T-cell (primary cell): ENCODE measurements around the gene GRID2. TPM values are rescaled to one million over a fixed set of nuclear protein-coding genes. Genes with fewer than 3 reads are reported as not detected.

ENCODE experiments used
- ATAC-seq, 4 experiments: fragments of 200-7000 bp in 3 of 4; fragments of 150-1000 bp in 1 of 4; cut with Tn5 transposase; replicated peaks in 1 of 4; 1 replicate in 3 of 4; 2 replicates in 1 of 4; pipeline ENCODE4 v1.10.0; 2021; ENCODE audit warnings: moderate library complexity in 3 of 4, mild to moderate bottlenecking in 2 of 4, moderate number of reproducible peaks in 1 of 4
- CTCF ChIA-PET, 2 donors: fragments of 300-600 bp; sonication (Branson Sonifier 250); formaldehyde crosslinking; loops; one replicate each; lab custom pipeline; 2022; ENCODE audit warnings: antibody characterized with exemption in 2 of 2; lab: Charles Lee
- POLR2A ChIA-PET, 2 donors: fragments of 300-600 bp; sonication (Branson Sonifier 250); formaldehyde crosslinking; loops; one replicate each; lab custom pipeline; 2022; ENCODE audit warnings: antibody characterized with exemption in 2 of 2; lab: Charles Lee
- DNase-seq, 35 experiments: peaks; one replicate each; pipeline versions ENCODE4 v3.0.0 to v3.0.0-alpha.2; 2013 to 2023
- H3K27ac ChIP-seq: one replicate; pipeline ENCODE4 v1.5.1; 2013; ENCODE audit warnings: low read length
- H3K27me3 ChIP-seq, 2 experiments: replicated peaks in 1 of 2; 1 replicate in 1 of 2; 2 replicates in 1 of 2; pipeline versions ENCODE4 v1.6.1 to v1.7.0; 2013; ENCODE audit warnings: low read length in 1 of 2, mixed read lengths in 1 of 2; ENCODE audit not compliant: control insufficient read depth in 2 of 2, insufficient read depth in 2 of 2; ENCODE audit errors: extremely low read depth in 1 of 2
- H3K36me3 ChIP-seq, 2 donors: 1 replicate in 1 of 2; 2 replicates in 1 of 2; pipeline versions ENCODE4 v1.6.1 to v1.7.0; 2013; ENCODE audit warnings: low read length in 1 of 2; ENCODE audit not compliant: control insufficient read depth in 2 of 2, insufficient read depth in 1 of 2; ENCODE audit errors: extremely low read depth in 1 of 2
- H3K4me1 ChIP-seq, 2 experiments: 1 replicate in 1 of 2; 2 replicates in 1 of 2; pipeline versions ENCODE4 v1.6.1 to v1.7.0; 2013; ENCODE audit warnings: low read length in 2 of 2, mixed read lengths in 1 of 2; ENCODE audit not compliant: insufficient read depth in 2 of 2, control insufficient read depth in 1 of 2; ENCODE audit errors: extremely low read depth in 1 of 2
- H3K4me3 ChIP-seq, 2 donors: 1 replicate in 1 of 2; 2 replicates in 1 of 2; pipeline versions ENCODE4 v1.5.1 to v1.7.0; 2013; ENCODE audit warnings: mild to moderate bottlenecking in 2 of 2, low read length in 1 of 2, moderate library complexity in 1 of 2; ENCODE audit not compliant: control insufficient read depth in 1 of 2; ENCODE audit errors: extremely low read depth in 1 of 2
- H3K9me3 ChIP-seq: 2 replicates; pipeline ENCODE4 v1.7.0; 2013
- H3K27ac Mint-ChIP-seq, 2 donors: one replicate each; pipeline ENCODE4 v1.8.0; 2020 to 2021; ENCODE audit warnings: mild to moderate bottlenecking in 2 of 2, mixed read lengths in 2 of 2
- H3K27me3 Mint-ChIP-seq, 2 donors: one replicate each; pipeline ENCODE4 v1.8.0; 2021 to 2022; ENCODE audit warnings: mixed read lengths in 2 of 2
- H3K36me3 Mint-ChIP-seq: one replicate; pipeline ENCODE4 v1.8.0; 2021; ENCODE audit warnings: mixed read lengths
- H3K4me1 Mint-ChIP-seq, 3 donors: one replicate each; pipeline ENCODE4 v1.8.0; 2020 to 2022; ENCODE audit warnings: mixed read lengths in 3 of 3, mild to moderate bottlenecking in 1 of 3
- H3K4me3 Mint-ChIP-seq, 3 donors: one replicate each; pipeline ENCODE4 v1.8.0; 2020 to 2022; ENCODE audit warnings: mild to moderate bottlenecking in 3 of 3, mixed read lengths in 3 of 3, moderate library complexity in 3 of 3
- H3K9me3 Mint-ChIP-seq, 3 donors: one replicate each; pipeline ENCODE4 v1.8.0; 2020 to 2022; ENCODE audit warnings: mixed read lengths in 3 of 3
- WGBS: methylation state at CpG from one replicate; pipeline ENCODE4 v1.1.5; 2013; ENCODE audit warnings: missing lambda C conversion rate; ENCODE audit not compliant: insufficient coverage; 5-methylcytosine and 5-hydroxymethylcytosine counted together
- total RNA-seq, 35 experiments: library from RNA in 6 of 35; stranded (reverse) in 6 of 35; fragments of 120-200 nt in 1 of 35; gene quantifications; one replicate each; pipeline versions ENCODE4 v1.2.1 to v1.2.4 and lab custom pipeline; 2013 to 2026

GRID2 gene
- total RNA-seq, 5 donors from 2014 or later (not counting 1 experiment from before 2014, with no cell fraction given) = 0.13 to 0.18 TPM; not detected in 3

DNA sequence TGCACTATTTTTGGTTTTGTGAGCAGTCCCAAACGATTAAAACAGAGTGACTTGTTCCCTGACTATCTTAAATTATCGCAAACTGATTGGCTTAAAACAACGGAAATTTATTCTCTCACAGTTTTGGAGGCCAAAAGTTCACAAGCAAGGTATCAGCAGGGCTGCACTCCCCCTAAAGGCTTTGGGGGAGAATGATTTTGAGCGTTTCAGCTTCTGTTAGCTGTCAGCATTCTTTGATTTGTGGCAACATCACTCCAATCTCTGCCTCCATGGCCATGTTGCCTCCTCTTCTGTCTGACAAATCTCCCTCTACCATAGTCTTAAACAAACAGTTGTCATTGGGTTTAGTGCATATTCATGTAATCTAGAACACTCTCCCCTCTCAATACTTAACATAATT is 1065.2 kb downstream of the GRID2 start:
- ATAC-seq = no peak
- WGBS = 100% methylated on average over 2 of the region's 4 CpGs
- Histone ChIP-seq H3K27ac (no peak overlapping the region), H3K36me3 (no peaks in the 10 kb centered on the region), H3K9me3 (no peaks in the 10 kb centered on the region), H3K27me3 (no peaks in the 10 kb centered on the region), H3K4me3 (no peak overlapping the region), H3K4me1 (no peaks in the 10 kb centered on the region)
- Mint-ChIP-seq H3K9me3 (peaks cover 6 to 29% (median 13%) of the 10 kb centered on the region in 3 donors), H3K27ac (no peak overlapping the region), H3K27me3 (no peaks in the 10 kb centered on the region), H3K4me3 (no peak overlapping the region), H3K36me3 (no peaks in the 10 kb centered on the region), H3K4me1 (no peaks in the 10 kb centered on the region)
- ChIA-PET POLR2A (no interaction called here), CTCF (no interaction called here)
- no peak for DNase-seq

- CTCF ChIA-PET = no interaction called here
- 95% methylated on average over 5 of the region's 6 CpGs for WGBS
These were observed 1066.5 kb downstream of the GRID2 start for GRCh38 chr4:93370256-93370655.

DNA sequence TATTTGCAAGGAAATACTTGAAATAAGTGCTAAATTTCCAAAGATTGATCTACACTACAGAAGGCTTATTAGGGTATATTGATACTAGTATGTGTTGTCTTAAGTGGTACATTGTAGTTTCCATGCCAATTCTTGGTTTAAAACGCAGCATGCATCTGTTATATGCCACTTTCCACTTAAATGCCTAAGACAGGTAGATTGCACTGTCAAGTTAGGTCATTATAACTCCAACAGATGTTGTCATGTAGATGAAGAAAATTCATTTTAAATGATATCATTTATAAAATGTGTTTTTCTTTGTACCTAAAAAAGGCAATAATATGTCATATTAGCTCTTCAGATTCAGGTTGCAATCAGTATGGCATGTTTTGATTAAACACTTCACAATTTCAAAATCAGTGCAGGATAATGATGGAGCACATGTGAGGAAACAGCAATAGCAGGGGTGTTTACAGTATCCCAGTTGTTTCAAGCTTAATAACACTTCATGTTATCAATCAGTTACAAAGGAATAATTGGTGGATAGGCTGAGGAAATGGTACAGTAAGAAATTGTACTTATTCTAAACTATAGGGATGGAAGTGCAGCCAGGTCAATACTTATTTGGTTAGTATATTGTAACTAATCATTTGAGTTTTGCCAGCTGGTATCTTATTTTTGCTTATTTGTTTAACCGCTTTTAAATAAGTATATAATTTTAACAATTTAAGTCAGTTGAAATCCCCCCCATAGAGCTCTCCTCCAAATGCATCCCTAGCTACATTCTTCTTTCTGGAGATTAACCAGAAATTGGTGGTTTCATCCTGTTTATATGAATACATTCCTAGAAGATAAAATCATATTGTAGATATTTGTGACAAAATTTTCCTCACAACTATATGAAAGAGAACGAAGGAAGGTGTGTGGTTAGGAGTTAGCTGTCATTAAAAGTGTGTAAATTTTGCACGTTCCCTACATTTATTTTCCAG is 1070.4 kb downstream of the GRID2 start:
- ATAC-seq = no peak
- ChIA-PET POLR2A (no interaction called here), CTCF (no interaction called here)
- DNase-seq = no peak
- Mint-ChIP-seq H3K36me3 (no peaks in the 10 kb centered on the region), H3K4me3 (no peak overlapping the region), H3K4me1 (no peaks in the 10 kb centered on the region), H3K27me3 (no peaks in the 10 kb centered on the region), H3K27ac (no peak overlapping the region), H3K9me3 (peaks cover under 1 to 27% (median 10%) of the 10 kb centered on the region in 3 donors)
- H3K27ac ChIP-seq = no peak overlapping the region
- no peak overlapping the region for H3K4me3 ChIP-seq
- H3K36me3 ChIP-seq = no peaks in the 10 kb centered on the region
- no peaks in the 10 kb centered on the region for H3K27me3 ChIP-seq
- H3K4me1 ChIP-seq = no peaks in the 10 kb centered on the region
- no peaks in the 10 kb centered on the region for H3K9me3 ChIP-seq
- WGBS = no CpG with 5 or more reads among the region's 4 CpGs

More at GRCh38 chr4:93370256-93370655, 1066.5 kb downstream of the GRID2 start:
- no peak overlapping the region for H3K4me3 ChIP-seq
- POLR2A ChIA-PET = no interaction called here
- Mint-ChIP-seq H3K27me3 (no peaks in the 10 kb centered on the region), H3K4me1 (no peaks in the 10 kb centered on the region), H3K4me3 (no peak overlapping the region), H3K9me3 (peaks cover 6 to 23% (median 10%) of the 10 kb centered on the region in 3 donors), H3K27ac (no peak overlapping the region), H3K36me3 (no peaks in the 10 kb centered on the region)
- H3K36me3 ChIP-seq = no peaks in the 10 kb centered on the region
- no peak overlapping the region for H3K27ac ChIP-seq
- DNase-seq = no peak
- no peak for ATAC-seq
- H3K4me1 ChIP-seq = no peaks in the 10 kb centered on the region
- H3K9me3 ChIP-seq = no peaks in the 10 kb centered on the region
- H3K27me3 ChIP-seq = no peaks in the 10 kb centered on the region

GRCh38 chr4:93384241-93384640 is 1080.5 kb downstream of the GRID2 start:
- Histone ChIP-seq H3K36me3 (no peaks in the 10 kb centered on the region), H3K27ac (no peak overlapping the region), H3K4me3 (no peak overlapping the region), H3K27me3 (no peaks in the 10 kb centered on the region), H3K9me3 (no peaks in the 10 kb centered on the region), H3K4me1 (no peaks in the 10 kb centered on the region)
- Mint-ChIP-seq H3K27ac (no peak overlapping the region), H3K4me3 (no peak overlapping the region), H3K36me3 (no peaks in the 10 kb centered on the region), H3K9me3 (peaks cover 0 to 8% (median 6%) of the 10 kb centered on the region in 3 donors), H3K4me1 (no peaks in the 10 kb centered on the region), H3K27me3 (no peaks in the 10 kb centered on the region)
- ChIA-PET CTCF (no interaction called here), POLR2A (no interaction called here)
- DNase-seq (no peak), ATAC-seq (no peak)
- WGBS = no CpG with 5 or more reads among the region's 2 CpGs

DNA sequence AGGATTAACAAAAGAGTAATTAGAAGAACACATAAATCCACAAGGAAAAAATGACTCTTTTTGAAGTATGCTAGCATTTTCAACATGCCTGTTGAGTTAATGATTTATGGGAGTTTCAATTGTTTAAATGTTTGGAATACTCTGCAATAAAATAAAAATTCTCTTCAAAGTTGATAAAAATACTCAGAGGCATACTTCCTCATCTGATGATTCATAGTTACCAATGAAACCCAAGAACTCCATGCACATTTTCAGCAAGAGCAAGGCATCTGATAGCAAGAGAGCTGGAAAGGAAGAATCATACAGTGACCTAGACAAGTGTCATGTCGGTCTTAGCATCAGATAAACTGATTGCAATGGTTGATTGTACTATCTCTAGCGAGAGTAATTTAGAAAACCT is 1081.1 kb downstream of the GRID2 start:
- no peaks in the 10 kb centered on the region for H3K4me1 Mint-ChIP-seq
- no peaks in the 10 kb centered on the region for H3K27me3 ChIP-seq
- H3K9me3 ChIP-seq = no peaks in the 10 kb centered on the region
- DNase-seq (no peak), ATAC-seq (no peak)
- H3K4me3 ChIP-seq = no peak overlapping the region
- H3K4me3 Mint-ChIP-seq = no peak overlapping the region
- POLR2A ChIA-PET = no interaction called here
- no peaks in the 10 kb centered on the region for H3K4me1 ChIP-seq
- H3K27ac Mint-ChIP-seq = no peak overlapping the region
- no peak overlapping the region for H3K27ac ChIP-seq
- H3K9me3 Mint-ChIP-seq = peaks cover 0 to 8% (median 6%) of the 10 kb centered on the region in 3 donors
- no peaks in the 10 kb centered on the region for H3K27me3 Mint-ChIP-seq
- no CpG with 5 or more reads among the region's 2 CpGs for WGBS
- no peaks in the 10 kb centered on the region for H3K36me3 Mint-ChIP-seq
- no peaks in the 10 kb centered on the region for H3K36me3 ChIP-seq
- CTCF ChIA-PET = no interaction called here

GRCh38 chr4:93394545-93395081 is 1090.8 kb downstream of the GRID2 start:
- POLR2A ChIA-PET = no interaction called here

More at GRCh38 chr4:93394545-93395081, 1090.8 kb downstream of the GRID2 start:
- Mint-ChIP-seq H3K27ac (no peak overlapping the region), H3K4me3 (no peak overlapping the region), H3K4me1 (no peaks in the 10 kb centered on the region), H3K36me3 (no peaks in the 10 kb centered on the region), H3K9me3 (peaks cover 0 to 10% (median 2%) of the 10 kb centered on the region in 3 donors), H3K27me3 (no peaks in the 10 kb centered on the region)
- CTCF ChIA-PET = no interaction called here
- Histone ChIP-seq H3K27me3 (no peaks in the 10 kb centered on the region), H3K27ac (no peak overlapping the region), H3K36me3 (no peaks in the 10 kb centered on the region), H3K4me3 (no peak overlapping the region), H3K4me1 (no peaks in the 10 kb centered on the region), H3K9me3 (no peaks in the 10 kb centered on the region)
- DNase-seq (no peak), ATAC-seq (no peak)
- no CpG with 5 or more reads among the region's 2 CpGs for WGBS
